ENCODE data around the gene KPNA5.
"Not testable (repeated sequence)": the region's sequence is repeated elsewhere in the genome, so short reads cannot be mapped to it uniquely, and the experiment has no call there.

KPNA5 gene

GRCh38 chr6:116705917-116706316 is 24.9 kb downstream of the KPNA5 start:
- no peak overlapping the region for H3K4me3 ChIP-seq (ENCODE audit: low read depth, low read length)
- no peak for TF ChIP-seq CTCF (IDR thresholded peaks at IDR 0.05; ENCODE audit: borderline replicate concordance, insufficient read depth, low read depth, low read length)

GRCh38 chr6:116714296-116714695 is 33.3 kb downstream of the KPNA5 start:
- no peak overlapping the region for H3K4me3 ChIP-seq (ENCODE audit: low read depth, low read length)
- no peak for TF ChIP-seq CTCF (IDR thresholded peaks at IDR 0.05; ENCODE audit: borderline replicate concordance, insufficient read depth, low read depth, low read length)

GRCh38 chr6:116714761-116715160 is 33.8 kb downstream of the KPNA5 start:
- no peak overlapping the region for H3K4me3 ChIP-seq (ENCODE audit: low read depth, low read length)
- TF ChIP-seq CTCF (IDR thresholded peaks at IDR 0.05; ENCODE audit: borderline replicate concordance, insufficient read depth, low read depth, low read length), result no peak

- H3K4me3 ChIP-seq (ENCODE audit: low read depth, low read length), result no peak overlapping the region
- no peak for TF ChIP-seq CTCF (IDR thresholded peaks at IDR 0.05; ENCODE audit: borderline replicate concordance, insufficient read depth, low read depth, low read length)
These were observed 45.9 kb downstream of the KPNA5 start for GRCh38 chr6:116726947-116727346.

GRCh38 chr6:116730513-116730912 is 49.5 kb downstream of the KPNA5 start:
- no peak for TF ChIP-seq CTCF (IDR thresholded peaks at IDR 0.05; ENCODE audit: borderline replicate concordance, insufficient read depth, low read depth, low read length)
- no peak overlapping the region for H3K4me3 ChIP-seq (ENCODE audit: low read depth, low read length)

GRCh38 chr6:116737004-116737403 is 56.0 kb downstream of the KPNA5 start:
- TF ChIP-seq CTCF (IDR thresholded peaks at IDR 0.05; ENCODE audit: borderline replicate concordance, insufficient read depth, low read depth, low read length), result no peak
- H3K4me3 ChIP-seq (ENCODE audit: low read depth, low read length), result no peak overlapping the region

GRCh38 chr6:116740486-116740885 is 59.5 kb downstream of the KPNA5 start:
- not testable (repeated sequence) for H3K4me3 ChIP-seq (ENCODE audit: low read depth, low read length)

GRCh38 chr6:116741571-116741970 is 60.6 kb downstream of the KPNA5 start:
- no peak for TF ChIP-seq CTCF (IDR thresholded peaks at IDR 0.05; ENCODE audit: borderline replicate concordance, insufficient read depth, low read depth, low read length)
- H3K4me3 ChIP-seq (ENCODE audit: low read depth, low read length), result no peak overlapping the region
